Measurements from ENCODE around the gene TMTC1. TPM values are rescaled to one million over a fixed set of nuclear protein-coding genes. Genes with fewer than 3 reads are reported as not detected.
A peak's percentile ranks its signal among the peaks of the same experiment; 100 is the strongest.

Gene TMTC1
- total RNA-seq, 1 experiment from 2014 or later = 109 TPM

DNA sequence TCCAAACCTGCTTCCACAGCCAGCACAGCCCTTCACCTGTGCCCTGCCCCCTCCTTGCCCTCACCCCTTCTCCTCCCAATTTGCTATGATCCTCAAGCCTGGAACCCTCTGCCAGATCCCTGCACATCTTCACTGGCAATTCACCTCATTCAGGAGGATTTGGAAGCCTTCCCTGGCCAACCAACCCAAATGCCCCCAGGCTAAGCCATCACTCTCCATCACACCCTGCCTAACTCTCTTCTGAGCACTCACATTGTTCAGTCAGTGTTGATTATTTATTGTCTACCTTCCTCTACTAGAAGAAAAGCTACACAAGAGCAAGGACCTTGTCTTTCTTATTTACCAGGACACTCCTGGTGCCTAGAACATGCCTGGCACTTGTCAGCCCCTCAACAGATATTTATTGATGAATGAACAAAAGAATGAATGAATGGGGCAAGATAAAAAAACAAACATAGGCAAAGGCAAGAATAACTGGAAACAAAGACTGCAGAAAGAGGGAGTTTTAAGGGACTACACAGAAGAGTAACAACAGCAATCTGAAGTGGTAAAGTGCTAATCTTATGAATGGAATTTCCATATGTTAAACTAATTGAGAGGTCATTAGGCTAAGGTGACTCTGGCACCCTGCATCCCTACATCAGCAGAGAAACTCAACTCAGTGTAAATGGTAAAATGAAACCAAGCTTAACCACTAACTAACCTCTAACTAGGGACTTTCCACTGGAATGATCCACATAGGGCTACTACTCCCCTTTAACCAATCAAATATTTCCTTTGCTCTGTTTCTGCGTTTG, 33.4 kb downstream of the TMTC1 start:
- Mint-ChIP-seq H3K9me3 (ENCODE audit: unreplicated experiment) (no peaks in the 10 kb centered on the region), H3K27ac (ENCODE audit: low read depth, unreplicated experiment) (peak overlapping the region; percentile 59), H3K4me1 (ENCODE audit: insufficient read depth, unreplicated experiment) (peaks cover 19% of the 10 kb centered on the region), H3K27me3 (ENCODE audit: insufficient read depth, unreplicated experiment) (no peaks in the 10 kb centered on the region), H3K36me3 (ENCODE audit: insufficient read depth, unreplicated experiment) (peaks cover 100% of the 10 kb centered on the region), H3K4me3 (ENCODE audit: unreplicated experiment) (no peak overlapping the region)
- intact Hi-C loops (cut with micrococcal nuclease) = no loop called here
- no peak for DNase-seq (ENCODE audit: unreplicated experiment)
- ChIA-PET POLR2A (no interaction called here), CTCF (interaction anchor here (0.7 kb wide), 1 partner anchor 1239 kb away, joined by 3 read pairs; no protein-coding TSS in a partner anchor)
- no peak for TF ChIP-seq CTCF (IDR thresholded peaks at IDR 0.05; ENCODE audit: unreplicated experiment)
- BruUV-seq (replicated peaks) = no TSS peak

DNA sequence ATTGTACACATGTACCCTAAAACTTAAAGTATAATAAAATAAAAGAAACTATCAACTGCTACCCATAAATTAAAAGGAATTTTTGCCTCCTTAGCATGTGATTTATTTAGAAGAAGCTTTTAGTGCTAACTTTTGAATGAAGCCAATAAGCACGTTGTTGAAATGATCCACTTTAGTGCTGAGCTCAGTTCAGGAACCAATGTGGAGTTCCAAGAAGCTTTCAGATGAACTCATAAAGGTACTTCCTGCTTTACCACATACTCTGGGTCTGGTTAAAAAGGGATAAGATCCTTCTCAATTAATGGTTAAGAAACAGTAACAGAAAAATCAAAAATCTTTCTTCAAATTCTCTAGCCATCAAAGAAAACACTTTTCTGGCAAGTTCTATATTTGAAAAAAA, 39.4 kb downstream of the TMTC1 start:
- peak overlapping the region; percentile 62 for H3K4me3 Mint-ChIP-seq (ENCODE audit: unreplicated experiment)
- POLR2A ChIA-PET = interaction anchor here (0.7 to 5.3 kb wide), 16 partner anchors 10 to 1334 kb away, joined by 3 to 64 read pairs (median 6); partner anchors contain the start of gene TMTC1
- no peaks in the 10 kb centered on the region for H3K27me3 Mint-ChIP-seq (ENCODE audit: insufficient read depth, unreplicated experiment)
- H3K36me3 Mint-ChIP-seq (ENCODE audit: insufficient read depth, unreplicated experiment) = peaks cover 71% of the 10 kb centered on the region
- no peak for TF ChIP-seq CTCF (IDR thresholded peaks at IDR 0.05; ENCODE audit: unreplicated experiment)
- peak overlapping the region; percentile 97 for H3K27ac Mint-ChIP-seq (ENCODE audit: low read depth, unreplicated experiment)
- DNase-seq (ENCODE audit: unreplicated experiment) = no peak
- CTCF ChIA-PET = interaction anchor here (0.5 to 1.1 kb wide), 4 partner anchors 9 to 1101 kb away, joined by 3 read pairs; no protein-coding TSS in a partner anchor
- intact Hi-C loops (cut with micrococcal nuclease) = loop anchor here (1.0 kb wide), 1 partner anchor 31 kb away; no protein-coding TSS in a partner anchor
- no peaks in the 10 kb centered on the region for H3K9me3 Mint-ChIP-seq (ENCODE audit: unreplicated experiment)
- no TSS peak for BruUV-seq (replicated peaks)
- H3K4me1 Mint-ChIP-seq (ENCODE audit: insufficient read depth, unreplicated experiment) = peaks cover 34% of the 10 kb centered on the region

GRCh38 chr12:29743801-29744200, 39.9 kb downstream of the TMTC1 start:
- BruUV-seq (replicated peaks) = no TSS peak
- no peaks in the 10 kb centered on the region for H3K27me3 Mint-ChIP-seq (ENCODE audit: insufficient read depth, unreplicated experiment)
- peak overlapping the region; percentile 97 for H3K27ac Mint-ChIP-seq (ENCODE audit: low read depth, unreplicated experiment)
- H3K4me1 Mint-ChIP-seq (ENCODE audit: insufficient read depth, unreplicated experiment) = peaks cover 33% of the 10 kb centered on the region
- intact Hi-C loops (cut with micrococcal nuclease) = loop anchor here (1.0 kb wide), 2 partner anchors 30 to 38 kb away; no protein-coding TSS in a partner anchor
- H3K9me3 Mint-ChIP-seq (ENCODE audit: unreplicated experiment) = no peaks in the 10 kb centered on the region
- H3K4me3 Mint-ChIP-seq (ENCODE audit: unreplicated experiment) = peak overlapping the region; percentile 62
- DNase-seq (ENCODE audit: unreplicated experiment) = peak; percentile 95
- TF ChIP-seq CTCF (IDR thresholded peaks at IDR 0.05; ENCODE audit: unreplicated experiment) = no peak
- POLR2A ChIA-PET = interaction anchor here (0.6 to 5.3 kb wide), 16 partner anchors 9 to 87 kb away, joined by 3 to 64 read pairs (median 7); partner anchors contain the start of gene TMTC1
- CTCF ChIA-PET = interaction anchor here (0.6 to 1.6 kb wide), 3 partner anchors 9 to 34 kb away, joined by 3 read pairs; no protein-coding TSS in a partner anchor
- peaks cover 71% of the 10 kb centered on the region for H3K36me3 Mint-ChIP-seq (ENCODE audit: insufficient read depth, unreplicated experiment)

DNA sequence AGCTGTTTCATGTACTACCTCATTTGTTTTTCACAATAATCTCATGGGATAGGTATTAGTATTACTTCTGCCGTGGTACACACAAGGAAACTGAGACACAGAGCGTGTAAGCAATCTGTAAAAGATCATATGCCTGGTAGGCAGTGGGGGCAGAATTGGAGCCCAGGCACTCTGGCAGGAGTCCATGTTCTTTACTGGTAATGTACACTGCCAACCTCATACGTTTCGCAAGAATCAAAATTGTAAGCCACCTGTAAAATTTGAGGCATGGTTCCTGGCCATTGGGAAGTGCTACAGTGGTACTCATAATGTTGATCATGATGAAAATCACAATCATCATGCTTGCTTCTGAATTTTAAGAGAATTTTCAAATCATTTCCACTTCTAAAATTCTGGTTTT, 40.7 kb downstream of the TMTC1 start:
- Mint-ChIP-seq H3K9me3 (ENCODE audit: unreplicated experiment) (no peaks in the 10 kb centered on the region), H3K4me3 (ENCODE audit: unreplicated experiment) (peak overlapping the region; percentile 62), H3K4me1 (ENCODE audit: insufficient read depth, unreplicated experiment) (peaks cover 33% of the 10 kb centered on the region), H3K27ac (ENCODE audit: low read depth, unreplicated experiment) (peak overlapping the region; percentile 97), H3K27me3 (ENCODE audit: insufficient read depth, unreplicated experiment) (no peaks in the 10 kb centered on the region), H3K36me3 (ENCODE audit: insufficient read depth, unreplicated experiment) (peaks cover 71% of the 10 kb centered on the region)
- peak; percentile 95 for DNase-seq (ENCODE audit: unreplicated experiment)
- no TSS peak for BruUV-seq (replicated peaks)
- intact Hi-C loops (cut with micrococcal nuclease) = loop anchor here (1.0 kb wide), 1 partner anchor 39 kb away; no protein-coding TSS in a partner anchor
- TF ChIP-seq CTCF (IDR thresholded peaks at IDR 0.05; ENCODE audit: unreplicated experiment) = no peak
- CTCF ChIA-PET = interaction anchor here (0.6 to 1.6 kb wide), 4 partner anchors 8 to 43 kb away, joined by 3 read pairs; no protein-coding TSS in a partner anchor
- POLR2A ChIA-PET = interaction anchor here (0.6 to 5.3 kb wide), 15 partner anchors 9 to 1010 kb away, joined by 3 to 64 read pairs (median 11); partner anchors contain the start of gene TMTC1

Data from MCF 10A (cell line).